HL-60/S4 treated with retinoic acid at 250 ng/mL for 4 days and 3 days (cell line): ENCODE data around the gene WDR17.

Source experiments
- in situ Hi-C: fragments of 300-500 bp; cut with MboI; formaldehyde crosslinking; loops from 2 replicates; pipeline ENCODE4 v1.7.0; 2022; ENCODE audit warnings: low sequenced_read_pairs

The WDR17 gene

DNA sequence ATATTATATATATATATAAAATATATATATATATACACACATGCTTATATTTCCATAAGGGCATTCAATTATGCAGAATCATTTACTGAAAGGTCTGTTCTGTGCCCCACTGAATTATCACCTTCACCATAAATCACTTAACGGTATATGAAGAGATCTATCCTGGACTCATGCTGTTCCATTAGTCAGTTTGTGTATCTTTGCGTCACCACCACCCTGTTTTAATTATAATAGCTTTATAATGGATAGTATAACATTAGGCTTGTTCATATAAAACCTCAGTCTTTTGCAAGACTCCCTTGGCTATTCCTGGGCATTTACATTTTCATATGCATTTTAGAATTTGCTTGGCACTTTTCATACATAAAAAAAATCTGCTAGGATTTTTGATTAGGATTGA is 19.1 kb downstream of the WDR17 start:
- in situ Hi-C loops, result no loop called here

DNA sequence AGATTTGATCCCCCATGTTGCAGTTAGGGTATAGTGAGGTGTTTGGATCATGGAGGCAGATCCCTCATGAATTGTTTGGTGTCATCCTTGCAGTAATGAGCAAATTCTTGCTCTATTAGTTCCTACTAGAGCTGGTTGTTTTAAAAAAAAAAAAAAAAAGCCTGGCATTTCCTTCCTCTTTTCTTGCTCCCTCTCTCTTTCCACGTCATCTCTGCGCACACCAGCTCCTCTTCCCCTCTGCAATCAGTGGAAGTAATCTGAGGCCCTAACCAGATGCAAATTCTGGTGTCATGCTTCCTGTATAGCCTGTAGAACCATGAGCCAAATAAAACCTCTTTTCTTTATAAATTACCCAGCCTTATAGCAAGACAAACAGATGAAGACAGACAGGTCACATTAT is 24.5 kb downstream of the WDR17 start:
- in situ Hi-C loops, result no loop called here

DNA sequence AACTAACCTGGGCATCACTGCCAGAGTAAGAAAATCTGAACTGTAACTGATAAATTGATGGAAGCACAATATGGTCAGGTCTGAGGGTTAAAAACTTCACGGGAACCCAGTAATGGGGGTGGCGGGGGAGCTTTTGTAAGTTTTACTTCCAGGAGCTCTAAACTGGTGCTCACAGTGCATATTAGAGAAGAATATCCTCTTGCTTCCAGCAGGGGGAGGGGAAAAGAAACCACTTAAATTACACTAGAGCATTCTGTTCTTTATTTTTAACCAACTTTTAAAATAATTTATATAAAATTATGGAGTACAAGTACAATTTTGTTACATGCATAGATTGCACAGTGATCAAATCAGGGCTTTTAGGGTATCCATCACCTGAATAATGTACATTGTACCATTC is 33.7 kb downstream of the WDR17 start:
- in situ Hi-C loops, result no loop called here

DNA sequence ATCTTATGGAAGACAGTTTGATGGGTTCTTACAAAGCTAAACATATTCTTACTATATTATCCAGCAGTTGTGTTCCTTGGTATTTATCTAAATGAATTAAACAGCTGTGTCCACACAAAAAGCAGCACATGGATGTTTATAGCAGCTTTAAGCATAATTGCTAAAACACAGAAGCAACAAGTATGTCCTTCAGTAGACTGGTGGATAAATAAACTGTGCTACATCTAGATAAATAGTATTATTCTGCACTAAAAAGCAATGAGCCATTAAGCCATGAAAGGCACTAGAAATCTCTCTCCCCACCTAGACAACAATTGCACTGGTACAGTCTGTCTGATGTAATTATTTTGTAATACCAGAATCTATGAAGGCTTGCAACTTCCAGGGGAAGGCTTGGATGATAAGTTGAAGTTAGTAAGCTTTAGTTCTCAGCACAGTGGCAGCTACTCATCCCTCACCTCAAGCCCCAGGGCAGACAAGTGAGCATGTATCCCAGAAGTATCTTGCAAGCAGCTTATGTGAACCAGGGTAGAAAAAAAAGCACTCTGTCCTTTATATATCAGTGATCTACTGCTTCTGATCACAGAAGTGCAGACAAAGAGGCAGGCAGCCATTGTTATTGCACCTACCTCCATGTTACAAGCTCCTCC is 36.9 kb downstream of the WDR17 start:
- in situ Hi-C loops, result no loop called here

DNA sequence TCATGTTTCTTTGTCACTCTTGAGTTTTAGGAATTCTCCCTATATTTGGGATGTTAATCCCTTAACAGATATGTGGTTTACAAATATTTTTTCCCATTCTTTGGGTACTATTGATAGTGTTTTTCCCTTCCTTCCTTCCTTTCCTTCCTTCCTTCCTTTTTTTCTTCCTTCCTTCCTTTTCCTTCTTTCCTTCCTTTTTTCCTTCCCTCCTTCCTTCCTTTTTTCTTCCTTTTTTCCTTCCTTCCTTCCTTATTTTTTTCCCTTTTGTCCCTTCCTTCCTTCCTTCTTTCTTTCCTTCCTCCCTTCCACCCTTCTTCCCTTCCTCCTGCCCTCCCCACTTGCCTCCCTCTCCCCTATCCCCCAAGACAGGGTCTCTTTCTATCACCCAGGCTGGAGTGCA is 42.1 kb downstream of the WDR17 start:
- in situ Hi-C loops, result no loop called here

DNA sequence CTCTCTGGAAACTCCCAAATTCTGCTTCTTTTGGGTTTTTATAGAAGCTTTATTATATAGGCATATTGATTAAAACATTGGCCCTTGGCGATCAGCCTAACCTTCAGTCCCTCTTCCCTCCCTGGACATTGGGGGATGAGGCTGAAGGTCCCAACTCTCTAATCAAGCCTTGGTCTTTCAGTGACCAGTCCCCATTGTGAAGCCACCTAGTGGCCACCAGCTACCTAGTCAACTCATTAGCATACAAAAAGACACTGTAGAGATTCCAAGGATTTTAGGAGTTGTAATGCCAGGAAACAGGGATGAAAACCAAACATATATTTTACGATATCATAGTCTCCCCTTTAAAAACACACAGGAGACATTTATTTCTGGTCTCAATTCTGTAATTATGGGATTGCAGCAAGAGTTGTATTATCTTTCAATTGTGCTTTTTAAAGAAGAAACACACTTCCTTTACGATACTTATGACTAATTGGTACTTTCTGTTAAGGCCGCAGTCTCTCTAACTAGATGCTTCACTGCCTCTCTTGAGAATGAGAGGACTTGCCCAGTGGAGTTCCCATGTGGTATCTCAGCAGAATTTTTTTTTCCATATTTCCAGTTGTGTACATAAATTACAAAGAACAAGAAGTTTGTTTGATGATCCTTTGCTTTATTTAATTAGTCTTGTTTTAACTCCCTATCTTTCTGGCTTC is 58.2 kb downstream of the WDR17 start:
- in situ Hi-C loops, result no loop called here

DNA sequence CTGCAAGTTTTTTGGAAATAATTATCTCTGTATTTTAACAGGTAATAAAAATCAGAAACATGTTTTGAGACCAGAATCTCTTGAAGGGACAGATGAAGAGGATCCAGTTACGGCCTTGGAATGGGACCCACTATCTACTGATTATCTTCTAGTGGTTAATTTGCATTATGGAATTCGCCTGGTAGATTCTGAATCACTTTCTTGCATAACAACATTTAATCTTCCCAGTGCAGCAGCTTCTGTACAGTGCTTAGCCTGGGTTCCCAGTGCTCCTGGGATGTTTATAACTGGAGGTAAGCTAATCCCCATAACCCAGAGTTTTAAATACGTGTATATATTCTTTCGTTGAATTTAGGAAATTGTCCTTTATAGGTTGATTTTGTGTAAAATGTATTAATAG is 59.4 kb downstream of the WDR17 start:
- in situ Hi-C loops, result no loop called here

DNA sequence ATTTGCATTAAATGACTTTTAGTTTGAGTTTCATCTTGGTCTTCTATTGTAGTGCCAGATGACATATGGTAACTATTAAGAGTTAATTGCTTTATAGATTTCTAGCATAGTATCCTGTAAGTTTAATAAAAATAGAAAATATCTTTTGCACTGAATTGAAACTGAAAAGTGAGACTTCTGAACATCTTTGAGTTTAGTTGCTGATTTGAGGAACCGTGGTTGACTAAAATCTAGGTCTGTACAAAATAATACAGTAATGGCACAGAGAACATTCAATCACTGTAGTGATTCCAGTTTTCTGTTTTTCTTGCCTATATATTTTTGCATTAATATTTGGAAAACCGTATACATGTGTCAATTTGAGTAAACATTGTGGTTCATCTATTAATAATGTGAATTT is 69.0 kb downstream of the WDR17 start:
- in situ Hi-C loops, result no loop called here

DNA sequence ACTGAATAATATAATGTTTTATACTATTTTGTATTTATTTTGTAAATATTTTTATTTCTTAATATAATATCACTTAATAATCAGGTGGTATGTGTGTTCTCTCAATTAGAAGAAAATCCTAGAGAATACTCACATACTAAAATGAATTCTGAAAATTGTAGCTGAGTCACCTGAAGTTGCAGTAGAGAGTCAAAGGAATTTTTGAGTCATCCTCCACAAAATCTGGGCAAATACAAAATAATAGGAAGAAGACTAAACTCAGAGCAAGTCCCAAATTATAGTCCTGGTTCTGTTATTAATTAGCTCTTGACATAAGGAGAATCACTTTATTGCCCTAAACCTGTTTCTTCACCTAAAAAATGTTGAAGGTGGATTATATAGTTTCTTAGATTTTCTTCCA is 72.0 kb downstream of the WDR17 start:
- in situ Hi-C loops, result no loop called here

DNA sequence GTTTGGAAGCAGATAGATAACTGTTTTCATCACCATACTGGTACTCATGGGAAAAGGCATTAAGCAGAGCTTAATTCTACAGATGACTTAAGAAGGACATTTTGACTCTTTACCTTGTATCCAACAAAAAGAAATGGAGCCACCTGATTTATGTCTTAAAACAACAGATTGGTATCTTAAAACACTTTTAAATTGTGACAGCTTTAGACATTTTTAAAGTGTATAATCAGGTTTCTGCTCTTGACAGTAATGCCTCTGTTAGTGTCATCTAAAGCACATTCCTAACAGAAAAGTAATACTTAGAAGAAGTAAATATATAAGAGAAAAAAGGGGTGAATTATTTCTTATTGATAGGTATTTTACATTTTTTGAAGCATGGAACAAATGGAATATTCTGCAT is 73.9 kb downstream of the WDR17 start:
- in situ Hi-C loops, result no loop called here

DNA sequence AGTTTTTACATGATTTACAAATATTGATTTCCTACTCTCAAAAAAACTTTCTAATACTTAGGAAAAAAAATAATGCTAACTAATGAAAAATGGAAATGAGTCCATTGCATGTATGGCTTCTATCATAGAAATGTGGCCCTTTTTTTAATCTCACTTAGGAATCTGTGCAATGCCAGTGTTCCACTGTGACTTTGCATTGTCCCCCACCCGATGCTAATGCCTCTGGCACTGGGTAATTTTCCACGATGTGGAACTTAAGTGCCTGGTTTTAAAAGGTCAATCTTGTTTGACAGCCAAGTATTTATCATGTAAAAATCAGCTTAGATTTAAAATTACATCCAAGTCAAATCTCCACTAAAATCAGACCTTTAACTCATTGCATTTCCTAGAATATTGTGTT is 76.6 kb downstream of the WDR17 start:
- in situ Hi-C loops, result no loop called here

DNA sequence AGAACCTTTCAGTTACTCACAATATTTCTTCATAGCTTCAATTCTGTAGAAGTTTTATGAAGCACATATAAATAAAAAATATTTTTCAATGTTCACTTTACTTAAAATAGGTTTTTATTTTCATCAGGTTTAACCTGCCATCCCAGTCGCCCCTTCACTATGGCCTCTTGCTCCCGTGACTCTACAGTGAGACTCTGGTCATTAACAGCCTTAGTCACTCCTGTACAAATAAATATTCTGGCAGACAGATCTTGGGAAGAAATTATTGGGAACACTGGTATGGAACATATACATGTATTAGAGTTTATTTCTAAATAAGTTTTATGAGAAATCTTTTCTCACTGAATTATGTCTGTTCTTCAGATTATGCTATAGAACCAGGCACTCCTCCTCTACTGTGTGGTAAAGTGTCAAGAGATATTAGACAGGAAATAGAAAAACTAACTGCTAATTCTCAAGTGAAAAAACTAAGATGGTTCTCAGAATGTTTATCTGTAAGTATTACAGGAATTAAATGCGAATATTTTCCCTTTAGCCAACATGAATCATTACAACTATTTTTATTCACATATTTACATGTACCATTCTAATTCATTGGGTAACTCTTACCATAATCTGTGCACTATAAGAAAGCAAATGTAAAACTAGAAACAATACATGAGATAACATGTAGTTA is 84.2 kb downstream of the WDR17 start:
- in situ Hi-C loops, result no loop called here

DNA sequence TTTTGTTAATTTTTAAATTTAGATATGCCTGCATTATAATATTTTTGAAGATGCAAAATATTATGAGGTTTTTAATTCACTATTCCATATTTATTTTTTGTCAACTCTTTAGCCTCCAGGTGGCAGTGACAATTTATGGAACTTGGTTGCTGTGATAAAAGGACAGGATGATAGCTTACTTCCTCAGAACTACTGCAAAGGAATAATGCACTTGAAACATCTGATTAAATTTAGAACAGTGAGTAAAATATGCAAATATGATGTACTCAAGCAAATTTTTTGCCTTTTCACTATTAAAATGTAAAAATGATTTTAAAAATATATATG is 84.7 kb downstream of the WDR17 start:
- in situ Hi-C loops, result no loop called here

DNA sequence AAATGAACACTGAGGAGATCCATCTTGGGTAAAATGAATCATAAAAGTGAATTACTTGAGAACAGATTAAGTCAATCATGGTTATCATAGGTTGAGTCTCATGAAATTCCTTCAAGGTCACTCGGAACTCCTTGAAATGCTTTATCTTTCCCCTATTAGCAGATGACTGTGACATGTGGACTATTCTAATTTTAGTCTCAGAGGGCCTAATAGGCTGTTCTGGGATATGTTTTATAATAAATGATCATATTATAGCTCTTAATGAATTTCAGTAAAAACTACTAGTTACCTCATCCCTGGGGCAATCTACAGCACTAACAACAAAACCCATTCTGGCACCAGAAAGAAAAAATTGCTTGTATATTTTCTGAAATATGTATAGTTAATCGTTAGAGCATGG is 85.1 kb downstream of the WDR17 start:
- in situ Hi-C loops, result no loop called here

DNA sequence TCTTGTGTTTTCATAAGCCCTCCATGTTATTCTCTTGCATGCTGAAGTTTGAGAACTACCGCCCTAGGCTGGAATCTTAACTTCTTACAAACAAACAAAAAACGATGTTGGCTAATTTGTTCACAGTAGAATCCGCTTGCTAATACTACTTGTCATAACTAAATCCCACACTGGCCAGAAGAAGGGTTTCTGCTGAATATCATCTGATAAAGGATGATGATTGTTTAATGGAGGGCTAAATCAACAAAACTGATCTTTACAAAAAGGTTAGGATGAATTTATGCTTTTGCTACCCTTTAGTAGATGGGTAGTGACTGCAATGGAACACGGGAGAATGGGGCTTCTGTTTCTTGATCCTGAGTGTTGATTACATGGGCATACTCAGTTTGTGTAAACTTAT is 87.5 kb downstream of the WDR17 start:
- in situ Hi-C loops, result no loop called here

DNA sequence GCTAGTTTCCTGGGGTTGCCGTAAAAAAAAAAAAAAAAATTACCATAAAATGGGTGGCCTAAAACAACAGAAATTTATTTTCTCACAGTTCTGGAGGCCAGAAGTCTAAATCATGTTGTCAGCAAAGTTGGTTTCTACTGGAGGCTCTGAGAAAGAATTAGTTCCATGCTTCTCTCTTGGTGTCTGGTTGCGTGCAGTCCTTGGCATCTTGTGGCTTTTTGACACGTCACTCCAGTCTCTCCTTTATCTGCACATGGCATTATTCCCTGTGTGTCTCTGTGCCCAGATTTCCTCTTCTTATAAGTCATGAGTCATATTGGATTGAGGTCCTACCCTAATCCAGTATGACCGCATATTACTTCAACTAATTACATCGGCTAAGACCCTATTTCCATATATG is 91.0 kb downstream of the WDR17 start:
- in situ Hi-C loops, result no loop called here

DNA sequence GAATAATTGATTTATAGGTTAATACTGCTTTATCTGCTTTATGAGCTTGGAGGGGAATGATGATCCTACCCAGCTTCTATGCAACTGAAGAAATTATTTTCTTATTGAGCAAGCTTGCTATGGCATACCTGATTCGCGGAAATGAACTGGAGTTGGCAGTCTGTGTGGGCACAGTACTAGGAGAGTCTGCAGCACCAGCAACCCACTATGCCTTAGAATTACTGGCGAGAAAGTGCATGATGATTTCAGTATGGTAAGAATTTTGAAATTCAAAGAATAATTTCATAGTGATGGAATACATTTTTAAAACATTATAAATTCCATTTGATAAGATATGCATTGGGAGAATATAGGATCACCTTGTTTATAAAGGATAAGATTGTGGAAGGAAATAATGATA is 97.4 kb downstream of the WDR17 start:
- in situ Hi-C loops, result no loop called here

DNA sequence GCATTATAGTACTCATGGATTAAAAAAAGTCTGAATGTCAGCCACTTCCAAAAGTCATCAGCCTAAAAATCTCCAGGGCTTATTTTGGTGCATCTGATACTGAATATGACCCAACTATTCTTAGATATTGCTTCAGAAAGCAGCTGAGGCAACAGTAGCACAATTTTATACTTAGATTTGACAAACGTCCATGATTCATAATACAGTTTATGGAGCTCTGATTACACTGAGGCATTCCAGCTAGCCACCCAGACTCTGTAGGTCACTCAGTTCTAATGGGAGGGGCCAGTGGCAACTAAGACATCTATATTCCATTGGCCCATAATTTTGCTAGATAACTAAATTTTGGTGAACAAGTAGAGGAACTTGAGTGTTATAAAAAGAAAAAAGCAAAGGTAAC is 119.4 kb downstream of the WDR17 start:
- in situ Hi-C loops, result no loop called here

DNA sequence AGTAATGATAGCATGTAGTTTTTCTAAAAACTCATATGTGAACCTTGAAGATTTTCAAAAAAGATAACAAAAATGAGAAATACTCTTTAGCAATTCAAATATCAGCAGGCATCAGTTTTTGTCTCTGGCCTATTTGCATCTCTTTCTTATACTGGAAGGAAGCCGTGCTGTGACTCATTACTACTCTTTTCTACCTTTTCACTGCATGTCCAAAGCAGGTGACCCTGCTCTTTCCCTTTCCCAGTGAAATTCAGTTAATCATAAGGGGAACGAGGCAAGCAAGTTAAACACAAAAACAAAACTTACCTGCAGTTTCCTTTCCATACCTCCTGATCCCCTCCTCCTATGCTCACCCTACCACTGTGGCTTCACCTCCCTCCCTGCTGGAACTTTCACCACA is 120.4 kb downstream of the WDR17 start:
- in situ Hi-C loops, result no loop called here

DNA sequence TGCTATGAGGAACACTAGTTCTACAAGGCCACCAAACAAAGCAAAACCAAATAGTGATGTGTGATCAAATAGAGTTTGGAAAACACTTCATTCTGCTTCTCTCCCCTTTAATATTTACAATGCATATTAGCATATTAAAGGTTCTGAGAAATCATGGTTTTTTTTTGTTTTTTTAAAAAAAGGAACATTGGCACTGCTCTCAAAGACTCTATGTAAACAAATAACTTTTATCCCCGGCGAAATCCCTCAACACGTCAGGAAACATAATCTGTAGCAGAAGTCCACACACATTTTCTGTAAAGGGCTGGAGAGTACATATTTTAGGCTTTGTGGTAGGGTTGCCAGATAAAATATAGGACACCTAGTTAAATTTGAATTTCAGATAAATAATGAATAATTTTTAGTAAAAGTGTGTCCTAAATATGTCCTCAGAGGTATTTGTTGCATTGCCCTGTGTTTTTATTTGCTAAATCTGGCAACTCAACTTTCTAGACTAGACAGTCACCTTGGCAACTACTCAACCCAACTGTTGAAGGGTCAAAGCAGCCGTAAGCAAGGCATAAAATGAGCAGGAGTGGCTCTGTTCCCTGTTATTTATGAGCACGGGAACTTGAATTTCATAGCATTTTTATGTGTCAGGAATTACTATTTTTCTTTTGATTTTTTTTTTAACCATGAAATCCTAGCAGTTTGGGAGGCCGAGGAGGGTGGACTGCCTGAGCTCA is 121.2 kb downstream of the WDR17 start:
- in situ Hi-C loops, result no loop called here

DNA sequence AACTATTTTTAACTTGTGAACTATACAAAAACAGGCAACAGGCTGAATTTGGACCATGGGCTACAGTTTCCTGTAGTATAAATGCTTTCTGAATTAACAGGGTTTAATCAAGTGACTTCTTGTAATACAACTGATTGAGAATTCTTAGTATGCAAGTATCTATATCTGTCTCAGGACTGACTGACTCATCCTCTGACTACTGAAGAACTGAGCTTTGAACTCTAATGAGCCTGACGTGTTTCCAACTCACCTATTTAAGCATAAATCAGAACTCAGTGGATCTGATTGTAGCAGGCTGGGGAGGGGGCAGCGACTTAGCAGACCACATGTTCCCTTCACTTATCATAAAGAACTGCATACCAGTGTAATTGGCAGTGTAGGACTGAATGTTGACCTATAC is 122.0 kb downstream of the WDR17 start:
- in situ Hi-C loops, result no loop called here

DNA sequence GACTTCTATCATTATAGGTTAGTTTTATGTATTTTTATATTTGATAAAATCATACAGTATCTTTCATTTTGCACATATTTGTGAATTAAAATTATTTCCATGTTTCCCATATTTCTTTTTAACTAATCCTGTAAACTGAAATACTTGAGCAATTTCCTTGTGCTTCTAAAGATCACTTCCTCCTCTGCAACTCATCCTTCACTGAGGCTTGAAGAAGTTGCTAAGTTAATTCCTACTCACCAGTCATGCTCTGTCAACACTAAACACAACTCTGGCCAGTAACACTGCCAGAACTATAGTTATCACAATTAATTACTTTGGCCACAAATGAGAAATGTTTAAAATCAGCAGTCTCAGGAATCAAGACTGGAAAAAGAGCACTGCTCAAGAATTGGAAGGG is 123.0 kb downstream of the WDR17 start:
- in situ Hi-C loops, result no loop called here
